C4-2B (cell line): Measurements from ENCODE around the gene RAB22A.

Experiments
- ZFX ChIP-seq: fragments of 450-650 bp; IDR thresholded peaks from 2 replicates; pipeline ENCODE4 v1.6.1; 2017
- TF ChIP-seq, protein P1 (sequence below): fragments of 450-650 bp; conservative IDR thresholded peaks from 2 replicates; pipeline ENCODE4 v1.5.1; 2017; ENCODE audit warnings: mild to moderate bottlenecking

DNA sequence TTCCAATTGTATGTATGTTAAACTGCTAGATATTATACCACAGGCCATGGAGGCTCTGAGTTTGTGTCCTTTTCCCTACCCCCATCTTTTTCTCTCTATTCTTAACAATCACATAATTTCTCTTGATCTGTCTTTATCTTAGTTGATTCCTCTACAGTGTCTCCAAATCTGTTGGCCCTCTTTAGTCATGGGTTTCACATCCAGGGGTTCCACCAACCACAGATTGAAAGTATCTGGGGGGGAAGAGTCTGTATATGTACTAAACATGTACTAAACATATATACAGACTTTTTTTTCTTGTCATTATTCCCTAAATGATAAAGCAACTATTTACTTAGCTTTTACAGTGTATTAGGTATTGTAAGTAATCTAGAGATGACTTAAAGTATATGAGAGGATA lies 20.2 kb downstream of the RAB22A start:
- TF ChIP-seq ZFX: no peak
- TF ChIP-seq, protein P1, sequence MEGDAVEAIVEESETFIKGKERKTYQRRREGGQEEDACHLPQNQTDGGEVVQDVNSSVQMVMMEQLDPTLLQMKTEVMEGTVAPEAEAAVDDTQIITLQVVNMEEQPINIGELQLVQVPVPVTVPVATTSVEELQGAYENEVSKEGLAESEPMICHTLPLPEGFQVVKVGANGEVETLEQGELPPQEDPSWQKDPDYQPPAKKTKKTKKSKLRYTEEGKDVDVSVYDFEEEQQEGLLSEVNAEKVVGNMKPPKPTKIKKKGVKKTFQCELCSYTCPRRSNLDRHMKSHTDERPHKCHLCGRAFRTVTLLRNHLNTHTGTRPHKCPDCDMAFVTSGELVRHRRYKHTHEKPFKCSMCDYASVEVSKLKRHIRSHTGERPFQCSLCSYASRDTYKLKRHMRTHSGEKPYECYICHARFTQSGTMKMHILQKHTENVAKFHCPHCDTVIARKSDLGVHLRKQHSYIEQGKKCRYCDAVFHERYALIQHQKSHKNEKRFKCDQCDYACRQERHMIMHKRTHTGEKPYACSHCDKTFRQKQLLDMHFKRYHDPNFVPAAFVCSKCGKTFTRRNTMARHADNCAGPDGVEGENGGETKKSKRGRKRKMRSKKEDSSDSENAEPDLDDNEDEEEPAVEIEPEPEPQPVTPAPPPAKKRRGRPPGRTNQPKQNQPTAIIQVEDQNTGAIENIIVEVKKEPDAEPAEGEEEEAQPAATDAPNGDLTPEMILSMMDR: no peak
